Vagina (tissue), 2 donors: ENCODE measurements around the gene MRPL34.

Experiments used
- CTCF ChIP-seq, 3 experiments: fragments of 450-650 bp in 2 of 3; fragments of 200-600 bp in 1 of 3; sonication (generic) in 1 of 3; IDR thresholded peaks; one replicate each; pipeline ENCODE4 v1.5.1; 2017 to 2019; ENCODE audit warnings: antibody characterized with exemption in 3 of 3, mild to moderate bottlenecking in 2 of 3, moderate library complexity in 2 of 3
- POLR2A ChIP-seq, 2 donors: fragments of 450-650 bp; IDR thresholded peaks; one replicate each; pipeline ENCODE4 v1.6.1; 2017; ENCODE audit warnings: antibody characterized with exemption in 2 of 2, mild to moderate bottlenecking in 2 of 2, moderate library complexity in 2 of 2
- POLR2AphosphoS5 ChIP-seq, 2 donors: sonication (generic); formaldehyde crosslinking; IDR thresholded peaks; one replicate each; pipeline ENCODE4 v1.9.0; 2017; ENCODE audit warnings: antibody characterized with exemption in 2 of 2, mild to moderate bottlenecking in 2 of 2, low read depth in 1 of 2; ENCODE audit not compliant: insufficient read depth in 1 of 2

GRCh38 chr19:17281391-17282304 lies 24.0 kb upstream of the MRPL34 start, which contains the start of gene ANKLE1:
- TF ChIP-seq CTCF (IDR thresholded peaks at IDR 0.05) (no peak), POLR2AphosphoS5 (IDR thresholded peaks at IDR 0.05; ENCODE audit: insufficient read depth in 1 of 2, low read depth in 1 of 2) (no peak), POLR2A (IDR thresholded peaks at IDR 0.05) (no peak)
